ENCODE results near the gene EPHB1. TPM values are rescaled to one million over a fixed set of nuclear protein-coding genes. Genes with fewer than 3 reads are reported as not detected.
A peak's percentile ranks its signal among the peaks of the same experiment; 100 is the strongest.

The EPHB1 gene
- polyA plus RNA-seq, 6 donors from 2014 or later, result not detected

DNA sequence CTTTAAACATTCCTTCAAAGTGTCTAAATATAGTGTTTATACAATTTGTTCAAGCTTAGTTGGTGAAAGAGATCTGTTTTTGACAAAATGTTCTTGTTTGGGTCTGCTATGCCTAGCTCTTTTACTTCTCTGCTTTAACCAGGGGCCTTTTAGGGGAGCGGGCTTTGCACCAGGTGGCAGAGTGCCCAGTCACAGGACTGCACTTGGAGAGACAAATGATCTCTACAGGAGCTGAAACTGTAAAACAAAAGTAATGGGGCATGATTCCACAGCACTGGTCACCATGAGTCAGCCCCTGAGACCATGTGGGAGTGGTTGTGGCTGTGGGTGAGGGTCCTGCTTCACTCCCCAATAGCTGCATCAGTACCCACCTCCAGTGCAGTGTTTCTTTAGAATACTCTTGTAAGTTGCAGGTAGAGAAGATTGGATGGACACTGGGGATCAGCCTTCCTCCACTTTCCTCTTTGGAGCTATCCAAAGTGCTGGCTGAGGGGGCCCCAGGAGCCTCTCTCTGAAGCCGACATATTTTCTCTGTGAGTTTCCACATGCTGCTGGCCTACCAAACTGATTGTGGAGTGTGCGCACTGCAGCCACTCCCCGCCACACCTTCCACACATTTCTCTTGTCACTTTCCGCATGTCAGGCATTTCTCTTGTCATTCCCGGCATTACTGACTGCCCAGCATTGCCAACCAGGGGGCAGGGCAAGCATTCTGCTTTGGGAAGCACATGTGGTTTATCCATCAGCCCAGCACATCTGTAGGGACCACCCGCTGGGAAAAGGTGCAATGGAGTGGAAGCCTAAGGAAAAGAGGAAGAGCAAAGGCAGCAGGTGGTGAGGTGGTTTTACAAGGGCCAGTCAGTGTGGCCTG lies 110.0 kb downstream of the EPHB1 start:
- Mint-ChIP-seq H3K4me1 (peaks cover 0 to 14% (median 0%) of the 10 kb centered on the region in 3 donors), H3K4me3 (no peak overlapping the region), H3K27ac (peak overlapping the region in 1 of 6 donors; percentile 41), H3K27me3 (peaks cover 0 to 7% (median 0%) of the 10 kb centered on the region in 3 donors), H3K36me3 (no peaks in the 10 kb centered on the region), H3K9me3 (no peaks in the 10 kb centered on the region)
- ATAC-seq (ENCODE audit: low read depth in 2 of 2) (no peak), DNase-seq (no peak)

DNA sequence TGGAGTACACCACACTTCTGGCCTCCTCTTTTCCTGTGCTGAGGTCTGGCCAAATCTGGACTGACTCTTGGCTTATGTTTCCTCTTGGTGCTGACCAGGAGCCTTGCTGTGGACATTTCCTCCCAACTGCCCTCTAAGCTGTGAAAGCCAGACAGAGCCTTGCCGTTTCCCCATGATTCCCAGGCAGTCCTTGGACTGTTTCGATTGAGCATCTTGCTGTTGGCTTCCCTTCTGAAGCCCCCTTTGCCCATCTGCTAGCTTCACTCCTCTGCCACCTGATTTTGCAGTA lies 110.5 kb downstream of the EPHB1 start:
- Mint-ChIP-seq H3K4me1 (peaks cover 0 to 14% (median 0%) of the 10 kb centered on the region in 3 donors), H3K9me3 (no peaks in the 10 kb centered on the region), H3K27ac (no peak overlapping the region), H3K4me3 (peak overlapping the region in 1 of 8 donors; percentile 49), H3K27me3 (peaks cover 0 to 7% (median 0%) of the 10 kb centered on the region in 3 donors), H3K36me3 (no peaks in the 10 kb centered on the region)
- ATAC-seq (ENCODE audit: low read depth in 2 of 2), result no peak
- DNase-seq, result no peak

DNA sequence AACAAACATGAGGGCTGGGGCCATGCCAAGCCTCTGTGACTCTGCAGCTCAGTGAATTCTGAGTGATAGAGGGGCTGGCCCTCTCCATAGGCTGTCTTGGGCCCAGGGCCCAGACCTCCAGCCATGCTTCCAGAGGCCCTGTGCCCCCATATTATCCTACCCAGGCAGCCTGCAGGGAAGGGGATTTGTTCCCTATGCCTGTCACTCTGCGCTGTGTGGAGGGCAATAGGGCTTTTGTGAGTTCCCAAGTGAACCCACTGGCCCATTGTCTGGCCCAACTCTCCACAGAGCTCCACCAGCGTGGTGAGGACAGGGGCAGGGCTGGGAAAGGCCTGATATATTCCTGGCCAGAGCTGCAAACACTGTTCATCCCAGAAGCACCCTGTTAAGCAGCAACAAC lies 113.2 kb downstream of the EPHB1 start:
- Mint-ChIP-seq H3K27ac (no peak overlapping the region), H3K4me1 (peaks cover 0 to 14% (median 0%) of the 10 kb centered on the region in 3 donors)

DNA sequence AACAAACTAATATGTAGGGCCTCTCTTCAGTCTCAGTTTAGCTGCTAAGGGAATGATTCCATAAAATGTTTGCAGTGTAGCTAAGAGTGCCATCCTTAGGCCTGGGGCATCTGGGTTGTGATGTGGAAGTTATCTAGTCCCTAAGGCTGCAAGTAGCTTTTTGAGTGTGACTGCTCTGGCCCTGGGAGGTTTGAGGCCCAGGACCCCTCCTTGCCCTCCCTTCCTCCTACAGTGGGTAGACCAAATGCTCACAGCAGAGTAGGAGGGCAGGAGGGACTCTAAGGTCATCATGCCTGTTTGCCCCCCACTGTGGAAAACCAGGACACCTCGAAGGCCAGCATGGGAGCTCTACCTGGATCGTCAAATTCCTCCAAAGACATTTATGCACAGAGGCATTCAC lies 115.0 kb downstream of the EPHB1 start:
- DNase-seq (no peak), ATAC-seq (ENCODE audit: low read depth in 2 of 2) (no peak)
- no peak overlapping the region for H3K27ac Mint-ChIP-seq
- H3K36me3 Mint-ChIP-seq, result no peaks in the 10 kb centered on the region
- peaks cover 4 to 8% (median 8%) of the 10 kb centered on the region in 3 donors for H3K27me3 Mint-ChIP-seq
- peaks cover 0 to 2% (median 0%) of the 10 kb centered on the region in 3 donors for H3K4me1 Mint-ChIP-seq
- peaks cover 0 to 6% (median 0%) of the 10 kb centered on the region in 7 donors for H3K9me3 Mint-ChIP-seq
- no peak overlapping the region for H3K4me3 Mint-ChIP-seq

More for the DNA sequence above, 113.2 kb downstream of the EPHB1 start:
- Mint-ChIP-seq H3K9me3 (peaks cover 0 to 6% (median 0%) of the 10 kb centered on the region in 7 donors), H3K36me3 (no peaks in the 10 kb centered on the region), H3K4me3 (peak overlapping the region in 1 of 8 donors; percentile 15), H3K27me3 (peaks cover 4 to 8% (median 8%) of the 10 kb centered on the region in 3 donors)
- DNase-seq (no peak), ATAC-seq (ENCODE audit: low read depth in 2 of 2) (no peak)

DNA sequence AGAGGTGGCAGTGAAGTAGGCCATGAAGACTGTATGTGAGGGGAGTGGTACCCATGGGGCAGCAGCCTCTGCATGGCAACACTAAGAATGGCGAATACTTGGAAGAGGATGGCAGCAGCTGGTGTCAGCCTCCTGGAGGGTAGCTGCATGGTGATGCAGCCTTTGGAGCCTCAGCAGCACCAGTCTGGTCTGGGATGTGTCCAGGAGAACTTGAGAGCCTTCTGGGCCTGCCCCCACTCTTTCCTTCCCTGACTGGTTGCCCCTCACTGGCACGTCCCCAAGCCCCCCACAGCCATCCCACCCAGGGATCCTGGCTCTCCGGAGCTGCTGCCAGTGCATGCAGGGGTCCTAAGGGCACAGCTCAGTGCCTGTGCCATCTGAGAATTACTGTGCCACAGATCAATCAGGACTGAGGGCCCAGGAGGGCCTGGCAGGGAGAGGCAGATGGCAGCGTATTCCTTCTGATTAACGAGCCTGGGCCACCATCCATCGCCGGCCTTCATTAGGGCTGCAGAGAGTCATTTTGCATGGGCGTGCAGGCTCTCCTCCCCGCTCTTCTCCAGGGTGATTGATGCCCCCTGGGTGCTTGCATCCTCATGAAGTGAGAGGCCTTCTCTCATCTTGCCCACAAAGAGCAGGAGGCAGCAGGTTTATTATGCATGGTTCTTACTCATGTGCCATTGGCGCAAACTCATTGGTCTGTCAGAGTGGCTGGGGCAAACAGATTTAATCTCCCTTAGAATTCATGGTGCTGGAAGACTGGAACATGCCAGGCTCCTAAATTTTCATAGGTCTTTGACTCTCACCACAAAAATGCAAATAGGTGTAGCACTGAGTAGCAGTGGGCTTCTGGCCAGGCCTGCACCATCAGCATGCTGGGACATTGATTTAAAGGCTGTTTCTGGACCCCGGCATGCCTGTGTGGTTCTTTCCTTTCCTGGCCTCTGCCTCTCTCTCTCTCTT lies 116.8 kb downstream of the EPHB1 start:
- no peaks in the 10 kb centered on the region for H3K4me1 Mint-ChIP-seq
- no peaks in the 10 kb centered on the region for H3K36me3 Mint-ChIP-seq
- no peak for DNase-seq
- no peak for ATAC-seq (ENCODE audit: low read depth in 2 of 2)
- H3K9me3 Mint-ChIP-seq, result peaks cover 0 to 6% (median 0%) of the 10 kb centered on the region in 7 donors
- H3K27me3 Mint-ChIP-seq, result peaks cover 4 to 8% (median 8%) of the 10 kb centered on the region in 3 donors
- no peak overlapping the region for H3K4me3 Mint-ChIP-seq
- peak overlapping the region in 1 of 6 donors; percentile 42 for H3K27ac Mint-ChIP-seq

DNA sequence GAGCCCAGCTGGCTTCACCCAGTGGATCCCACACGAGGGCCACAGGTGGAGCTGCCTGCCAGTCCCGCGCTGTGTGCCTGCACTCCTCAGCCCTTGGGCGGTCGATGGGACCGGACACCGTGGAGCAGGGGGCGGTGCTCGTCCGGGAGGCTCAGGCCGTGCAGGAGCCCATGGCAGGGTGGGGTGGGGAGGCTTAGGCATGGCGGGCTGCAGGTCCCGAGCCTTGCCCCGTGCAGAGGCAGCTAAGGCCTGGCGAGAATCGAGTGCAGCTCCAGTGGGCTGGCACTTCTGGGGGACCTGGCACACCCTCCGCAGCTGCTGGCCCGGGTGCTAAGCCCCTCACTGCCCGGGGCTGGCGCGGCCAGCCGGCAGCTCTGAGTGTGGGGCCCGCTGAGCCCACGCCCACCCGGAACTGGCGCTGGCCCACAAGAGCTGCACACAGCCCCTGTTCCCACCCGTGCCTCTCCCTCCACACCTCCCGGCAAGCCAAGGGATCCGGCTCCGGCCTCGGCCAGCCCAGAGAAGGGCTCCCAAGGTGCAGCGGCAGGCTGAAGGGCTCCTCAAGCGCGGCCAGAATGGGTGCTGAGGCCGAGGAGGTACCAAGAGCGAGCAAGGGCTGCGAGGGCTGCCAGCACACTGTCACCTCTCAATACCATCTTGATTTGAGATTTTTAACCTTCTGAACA lies 121.4 kb downstream of the EPHB1 start:
- peaks cover 0 to 4% (median 1%) of the 10 kb centered on the region in 3 donors for H3K27me3 Mint-ChIP-seq
- no peak for ATAC-seq (ENCODE audit: low read depth in 2 of 2)
- no peaks in the 10 kb centered on the region for H3K36me3 Mint-ChIP-seq
- H3K9me3 Mint-ChIP-seq, result peaks cover 0 to 6% (median 0%) of the 10 kb centered on the region in 7 donors
- H3K4me3 Mint-ChIP-seq, result no peak overlapping the region
- H3K27ac Mint-ChIP-seq, result no peak overlapping the region
- no peak for DNase-seq
- H3K4me1 Mint-ChIP-seq, result no peaks in the 10 kb centered on the region

DNA sequence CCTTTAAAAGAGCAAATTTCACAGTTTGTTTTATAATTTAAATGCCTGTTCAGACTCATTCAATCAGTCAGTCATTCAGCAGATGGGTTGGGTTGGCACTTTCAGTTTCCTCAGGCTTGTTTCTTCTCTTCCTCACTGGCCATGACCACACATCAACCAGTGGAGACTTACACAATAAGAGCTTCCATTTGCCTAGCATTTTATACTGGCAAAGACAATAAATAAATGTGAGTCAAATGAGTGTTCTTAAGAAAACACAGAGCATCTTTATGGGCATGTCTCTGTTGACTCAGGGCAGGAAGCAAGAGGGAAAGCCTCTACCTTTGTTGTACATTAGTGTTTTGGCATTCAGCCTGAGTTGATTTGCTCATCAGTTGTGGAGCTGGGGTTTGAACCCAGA lies 122.6 kb downstream of the EPHB1 start:
- DNase-seq (no peak), ATAC-seq (ENCODE audit: low read depth in 2 of 2) (no peak)
- H3K4me1 Mint-ChIP-seq, result no peaks in the 10 kb centered on the region
- no peak overlapping the region for H3K27ac Mint-ChIP-seq
- H3K4me3 Mint-ChIP-seq, result no peak overlapping the region
- no peaks in the 10 kb centered on the region for H3K36me3 Mint-ChIP-seq
- H3K27me3 Mint-ChIP-seq, result peaks cover 0 to 3% (median 0%) of the 10 kb centered on the region in 3 donors
- peaks cover 0 to 4% (median 0%) of the 10 kb centered on the region in 7 donors for H3K9me3 Mint-ChIP-seq

DNA sequence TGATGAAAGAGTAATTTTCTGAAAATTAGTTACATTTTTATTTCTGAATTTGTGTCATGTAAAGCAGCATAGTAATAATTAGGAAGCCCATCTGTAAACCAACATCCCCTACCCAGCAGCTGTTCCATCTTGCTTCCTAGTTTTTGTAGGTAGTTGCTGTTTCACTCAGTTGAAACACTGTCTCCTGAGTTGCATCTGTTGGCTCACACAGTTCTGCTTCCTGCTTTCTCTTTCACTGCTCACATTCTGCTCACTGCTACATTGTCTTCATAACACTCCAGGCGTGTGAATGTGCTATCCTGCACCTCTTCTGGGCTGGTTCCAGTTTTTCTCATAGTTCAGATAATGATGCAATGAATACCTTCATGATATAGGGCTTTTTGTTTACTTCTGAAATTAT lies 123.4 kb downstream of the EPHB1 start:
- no peak for DNase-seq
- Mint-ChIP-seq H3K27me3 (no peaks in the 10 kb centered on the region), H3K9me3 (peaks cover 0 to 5% (median under 1%) of the 10 kb centered on the region in 7 donors), H3K36me3 (no peaks in the 10 kb centered on the region), H3K4me1 (no peaks in the 10 kb centered on the region), H3K27ac (peak overlapping the region in 1 of 6 donors; percentile 8), H3K4me3 (no peak overlapping the region)
- no peak for ATAC-seq (ENCODE audit: low read depth in 2 of 2)

DNA sequence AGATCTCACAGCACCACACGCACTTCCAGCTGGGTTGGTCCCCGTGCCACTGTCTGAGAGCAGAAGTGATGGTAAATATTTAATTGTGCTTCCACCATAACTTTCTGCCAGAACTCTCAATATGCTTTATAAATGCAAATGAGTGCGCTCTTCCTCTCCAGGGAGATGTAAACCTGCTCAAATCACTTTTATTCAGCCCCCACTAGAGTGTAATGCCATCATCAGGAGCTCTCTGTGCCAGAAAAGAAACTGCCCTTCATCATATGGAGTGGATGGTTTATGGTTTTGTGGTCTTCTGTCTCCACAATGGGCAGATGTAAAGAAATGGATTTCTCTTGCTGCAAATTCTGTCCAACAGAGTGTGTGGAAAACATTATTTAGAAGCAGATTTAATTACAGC lies 127.0 kb downstream of the EPHB1 start:
- Mint-ChIP-seq H3K4me3 (no peak overlapping the region), H3K4me1 (no peaks in the 10 kb centered on the region), H3K9me3 (peaks cover 5 to 27% (median 14%) of the 10 kb centered on the region in 7 donors), H3K27ac (peak overlapping the region in 1 of 6 donors; percentile 9), H3K27me3 (peaks cover 0 to 4% (median 0%) of the 10 kb centered on the region in 3 donors), H3K36me3 (no peaks in the 10 kb centered on the region)
- ATAC-seq (ENCODE audit: low read depth in 2 of 2) (no peak), DNase-seq (no peak)

DNA sequence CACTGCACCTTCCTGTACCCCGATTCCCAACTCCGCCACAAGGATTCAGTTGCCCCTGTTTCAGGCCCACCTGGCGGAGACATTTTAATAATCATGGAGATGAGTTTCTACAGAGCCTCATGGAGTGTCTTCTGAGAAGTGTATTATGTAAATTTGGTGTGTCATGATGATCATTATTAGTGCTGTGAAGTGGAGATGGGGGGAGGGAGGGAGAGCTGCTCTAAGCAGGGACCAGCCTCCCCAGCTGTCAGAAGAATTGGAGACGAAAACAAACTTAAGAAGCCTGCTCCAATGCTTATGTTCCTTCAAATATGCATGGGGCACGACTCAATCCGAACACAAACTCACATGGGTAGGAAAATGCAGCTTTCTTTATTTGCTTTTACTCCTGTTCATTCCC lies 127.8 kb downstream of the EPHB1 start:
- Mint-ChIP-seq H3K9me3 (peaks cover 5 to 27% (median 14%) of the 10 kb centered on the region in 7 donors), H3K36me3 (no peaks in the 10 kb centered on the region), H3K4me1 (no peaks in the 10 kb centered on the region), H3K27ac (no peak overlapping the region), H3K27me3 (peaks cover 0 to 4% (median 0%) of the 10 kb centered on the region in 3 donors), H3K4me3 (no peak overlapping the region)
- ATAC-seq (ENCODE audit: low read depth in 2 of 2) (no peak), DNase-seq (no peak)

DNA sequence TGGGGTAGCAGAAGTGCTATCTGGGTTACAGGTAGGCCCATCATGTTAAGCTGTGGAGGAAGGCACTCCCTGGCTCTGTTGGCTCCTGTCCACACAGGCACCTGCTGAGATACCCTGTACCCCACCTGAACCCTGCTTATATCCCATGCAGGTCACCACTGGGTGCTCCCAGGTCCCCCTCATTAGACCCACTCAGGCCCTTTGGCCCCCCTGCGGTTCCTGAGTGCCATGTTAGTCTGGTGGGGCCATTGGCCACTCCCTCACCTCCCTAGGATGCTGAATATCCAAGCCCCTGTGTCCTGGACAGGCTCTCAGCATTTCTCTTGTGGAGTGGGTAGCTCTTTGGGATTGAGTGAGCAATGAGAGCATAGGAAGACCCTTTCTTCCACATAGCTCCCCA lies 128.2 kb downstream of the EPHB1 start:
- Mint-ChIP-seq H3K4me1 (no peaks in the 10 kb centered on the region), H3K36me3 (no peaks in the 10 kb centered on the region), H3K27me3 (peaks cover 0 to 4% (median 0%) of the 10 kb centered on the region in 3 donors), H3K4me3 (no peak overlapping the region), H3K27ac (no peak overlapping the region), H3K9me3 (peaks cover 6 to 27% (median 14%) of the 10 kb centered on the region in 7 donors)
- ATAC-seq (ENCODE audit: low read depth in 2 of 2), result no peak
- no peak for DNase-seq

DNA sequence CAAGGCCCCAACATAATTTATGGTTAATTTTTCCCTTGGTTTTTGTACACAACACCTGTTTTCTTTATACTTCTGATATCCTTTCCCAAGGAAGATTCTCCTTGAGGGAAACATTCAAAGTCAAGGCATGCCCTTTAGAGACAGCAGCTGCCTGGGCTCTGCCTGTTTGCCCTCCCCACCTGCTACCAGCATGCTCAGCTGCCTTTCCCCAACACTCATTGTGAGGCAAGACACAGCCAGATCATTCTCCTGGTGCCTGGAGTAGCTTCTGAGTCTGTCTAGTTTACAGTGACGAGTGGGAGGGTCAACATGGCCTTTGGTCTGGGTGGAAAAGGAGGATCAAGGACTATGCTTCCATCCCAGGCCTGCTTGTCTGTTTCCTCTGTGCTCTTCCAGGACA lies 132.5 kb downstream of the EPHB1 start:
- no peak for ATAC-seq (ENCODE audit: low read depth in 2 of 2)
- Mint-ChIP-seq H3K36me3 (no peaks in the 10 kb centered on the region), H3K27me3 (peaks cover 0 to 8% (median 4%) of the 10 kb centered on the region in 3 donors), H3K4me3 (no peak overlapping the region), H3K4me1 (peaks cover 0 to 10% (median 0%) of the 10 kb centered on the region in 3 donors), H3K9me3 (peaks cover 6 to 26% (median 14%) of the 10 kb centered on the region in 7 donors), H3K27ac (no peak overlapping the region)
- DNase-seq, result no peak

DNA sequence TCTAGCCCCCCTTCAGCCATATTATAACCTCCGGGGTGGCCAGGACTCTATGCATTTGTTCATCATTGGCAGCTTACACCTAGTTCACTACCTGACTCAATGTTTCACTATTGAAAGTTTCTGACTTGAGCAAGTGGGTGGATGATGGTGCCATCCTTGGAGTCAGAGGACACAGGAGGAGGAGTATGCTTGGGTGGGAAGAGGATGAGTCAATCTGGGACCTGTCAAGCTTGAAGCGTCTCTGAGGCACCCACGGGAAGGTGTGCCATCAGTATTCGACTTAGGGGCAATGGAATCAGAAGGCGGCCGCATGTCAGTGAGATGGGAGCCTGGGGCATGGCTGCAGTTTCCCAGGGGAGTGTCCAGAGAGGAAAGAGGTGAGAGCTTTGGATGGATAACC lies 133.3 kb downstream of the EPHB1 start:
- Mint-ChIP-seq H3K4me3 (no peak overlapping the region), H3K9me3 (peaks cover 6 to 24% (median 14%) of the 10 kb centered on the region in 7 donors), H3K27ac (peak overlapping the region in 1 of 6 donors; percentile 4), H3K36me3 (no peaks in the 10 kb centered on the region), H3K27me3 (peaks cover 0 to 8% (median 4%) of the 10 kb centered on the region in 3 donors), H3K4me1 (peaks cover 0 to 10% (median 0%) of the 10 kb centered on the region in 3 donors)
- no peak for DNase-seq
- ATAC-seq (ENCODE audit: low read depth in 2 of 2), result no peak

Data from naive B cell (primary cell).